AG04450 (cell line): ENCODE data around the gene HOXB5. TPM values are rescaled to one million over a fixed set of nuclear protein-coding genes. Genes with fewer than 3 reads are reported as not detected.
A peak's percentile ranks its signal among the peaks of the same experiment; 100 is the strongest.

ENCODE experiments used
- CTCF ChIA-PET: fragments of 300-600, 350-600 bp; formaldehyde crosslinking; extraction: SDS; loops from one replicate; lab custom pipeline; 2022; ENCODE audit warnings: antibody characterized with exemption, inconsistent platforms; lab: Charles Lee
- POLR2A ChIA-PET: fragments of 350-600 bp; formaldehyde crosslinking; extraction: SDS; loops from one replicate; lab custom pipeline; 2021; ENCODE audit warnings: antibody characterized with exemption, inconsistent platforms; lab: Yijun Ruan, JAX
- DNase-seq: peaks from one replicate; pipeline ENCODE4 v3.0.0-alpha.2; 2011; ENCODE audit warnings: low read depth, low spot score
- H3K27ac ChIP-seq: one replicate; pipeline ENCODE4 v1.5.1; 2012; ENCODE audit warnings: low read depth, low read length, control low read depth
- H3K27me3 ChIP-seq: one replicate; pipeline ENCODE4 v1.6.0; 2012; ENCODE audit warnings: low read length; ENCODE audit not compliant: control insufficient read depth, insufficient read depth
- H3K4me3 ChIP-seq: 2 replicates; pipeline ENCODE4 v1.5.1; 2011; ENCODE audit warnings: mild to moderate bottlenecking, low read depth, low read length, control low read depth
- H3K9me3 ChIP-seq: 2 replicates; pipeline ENCODE4 v1.5.1; 2012; ENCODE audit warnings: low read length; ENCODE audit not compliant: control insufficient read depth, insufficient read depth
- CTCF ChIP-seq: IDR thresholded peaks from 2 replicates; pipeline ENCODE4 v1.5.1; 2011; ENCODE audit warnings: low read depth, low read length, control low read depth, inconsistent platforms
- polyA plus RNA-seq: library from polyadenylated mRNA; depleted of rRNA; stranded (reverse); fragments of >200 nt; gene quantifications from 2 replicates; pipeline ENCODE4 v1.2.3, GENCODE V29; 2011

HOXB5 gene
- polyA plus RNA-seq, 1 experiment = 9.4 TPM

GRCh38 chr17:48618256-48618896 is 24.8 kb upstream of the HOXB5 start:
- H3K9me3 ChIP-seq = peaks cover 6% of the 10 kb centered on the region; the same call in 1 of the 2 replicates
- H3K27me3 ChIP-seq = peaks cover 96% of the 10 kb centered on the region
- H3K27ac ChIP-seq = no peak overlapping the region
- DNase-seq = no peak
- TF ChIP-seq CTCF = peak; percentile 96
- no peak overlapping the region for H3K4me3 ChIP-seq
- CTCF ChIA-PET = interaction anchor here (0.6 to 3.9 kb wide), 30 partner anchors 9 to 600 kb away, joined by 3 to 42 read pairs (median 4); partner anchors contain the start of gene HOXB5
- POLR2A ChIA-PET = interaction anchor here (1.2 kb wide), 1 partner anchor 25 kb away, joined by 3 read pairs; the partner anchor contains the start of gene HOXB5

GRCh38 chr17:48617471-48618255 is 24.1 kb upstream of the HOXB5 start:
- H3K27me3 ChIP-seq = peaks cover 89% of the 10 kb centered on the region
- no peak overlapping the region for H3K4me3 ChIP-seq
- no peak for DNase-seq
- ChIA-PET POLR2A (interaction anchor here (1.2 kb wide), 1 partner anchor 24 kb away, joined by 3 read pairs; the partner anchor contains the start of gene HOXB5), CTCF (interaction anchor here (0.9 to 3.9 kb wide), 18 partner anchors 25 to 600 kb away, joined by 3 to 42 read pairs (median 4); partner anchors contain the start of gene HOXB5)
- H3K27ac ChIP-seq = no peak overlapping the region
- H3K9me3 ChIP-seq = peaks cover 6% of the 10 kb centered on the region; the same call in 1 of the 2 replicates
- no peak for TF ChIP-seq CTCF

DNA sequence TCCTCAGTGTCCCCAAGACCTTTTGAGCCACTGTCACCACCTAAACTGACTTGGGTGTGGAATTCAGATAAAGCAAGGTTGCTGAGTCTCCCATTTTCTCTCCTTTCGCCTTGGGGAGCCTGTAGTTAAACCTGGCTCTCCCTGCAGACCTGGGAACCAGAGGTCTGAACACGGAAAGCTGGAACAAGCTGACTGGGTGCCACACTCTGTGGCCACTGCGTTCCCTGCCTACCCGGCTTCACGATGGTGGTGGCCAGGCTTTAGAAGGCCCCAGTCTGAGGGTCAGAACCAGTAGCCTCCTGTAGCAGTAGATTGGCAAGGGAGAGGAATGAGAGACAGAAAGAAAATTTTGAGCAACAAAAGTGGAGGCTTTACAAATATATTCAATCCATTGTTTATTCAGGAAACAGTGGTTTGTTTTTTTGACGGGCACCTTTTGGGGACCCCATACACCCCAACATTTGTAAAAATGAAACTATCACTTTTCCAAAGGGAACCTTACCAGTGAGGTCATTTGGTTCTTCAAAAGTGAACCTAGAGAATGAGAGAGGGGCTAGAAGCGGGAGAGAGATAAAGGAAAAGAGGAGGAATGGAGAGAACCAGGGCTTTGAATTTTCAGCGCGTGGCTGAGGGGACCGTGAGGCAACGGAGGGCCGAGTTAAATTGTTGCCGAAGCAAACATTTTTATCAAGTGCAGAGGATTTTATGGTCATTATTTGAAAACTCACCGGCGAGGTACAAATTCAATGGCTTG is 23.3 kb upstream of the HOXB5 start:
- POLR2A ChIA-PET = interaction anchor here (1.2 kb wide), 1 partner anchor 23 kb away, joined by 3 read pairs; the partner anchor contains the start of gene HOXB5
- CTCF ChIA-PET = interaction anchor here (1.0 to 4.9 kb wide), 8 partner anchors 24 to 537 kb away, joined by 3 to 42 read pairs (median 12); partner anchors contain the start of gene HOXB5
- H3K27me3 ChIP-seq = peaks cover 81% of the 10 kb centered on the region

More for the DNA sequence above, 23.3 kb upstream of the HOXB5 start:
- H3K4me3 ChIP-seq = no peak overlapping the region
- H3K9me3 ChIP-seq = peaks cover 6% of the 10 kb centered on the region; the same call in 1 of the 2 replicates
- TF ChIP-seq CTCF = no peak
- H3K27ac ChIP-seq = no peak overlapping the region
- DNase-seq = no peak
